HG02840 (cell line): ENCODE measurements around the gene HIBCH.
"Not testable (repeated sequence)": the region's sequence is repeated elsewhere in the genome, so short reads cannot be mapped to it uniquely, and the experiment has no call there.

Source experiments
- ATAC-seq: cut with Tn5 transposase; IDR thresholded peaks from one replicate; pipeline ENCODE4 v1.9.1; 2021; ENCODE audit warnings: mild to moderate bottlenecking, moderate library complexity, moderate number of reproducible peaks; ENCODE audit not compliant: unreplicated experiment, low FRiP score

Gene HIBCH

GRCh38 chr2:190343089-190343535, 23.5 kb upstream of the HIBCH start:
- peak; percentile 31 for ATAC-seq

- ATAC-seq, result no peak
Measured at GRCh38 chr2:190342611-190343010, 23.0 kb upstream of the HIBCH start.

- ATAC-seq, result no peak
Measured at GRCh38 chr2:190340369-190340768, 20.7 kb upstream of the HIBCH start.

- ATAC-seq, result no peak
Measured at GRCh38 chr2:190339394-190339793, 19.8 kb upstream of the HIBCH start.

- no peak for ATAC-seq
Measured at GRCh38 chr2:190338453-190338852, 18.8 kb upstream of the HIBCH start.

GRCh38 chr2:190336420-190336819, 16.8 kb upstream of the HIBCH start:
- ATAC-seq, result no peak

GRCh38 chr2:190335584-190335983, 16.0 kb upstream of the HIBCH start:
- not testable (repeated sequence) for ATAC-seq

GRCh38 chr2:190335225-190335559, 15.6 kb upstream of the HIBCH start:
- no peak for ATAC-seq

- no peak for ATAC-seq
Measured at GRCh38 chr2:190334479-190335224, 15.0 kb upstream of the HIBCH start.

- ATAC-seq, result no peak
Measured at GRCh38 chr2:190333928-190334327, 14.3 kb upstream of the HIBCH start.

- no peak for ATAC-seq
Measured at GRCh38 chr2:190333395-190333794, 13.8 kb upstream of the HIBCH start.

- ATAC-seq, result no peak
Measured at GRCh38 chr2:190328573-190329147, 9.0 kb upstream of the HIBCH start.

- no peak for ATAC-seq
Measured at GRCh38 chr2:190327867-190328572, 8.4 kb upstream of the HIBCH start.

GRCh38 chr2:190325588-190325987, 6.0 kb upstream of the HIBCH start:
- ATAC-seq, result no peak

- ATAC-seq, result no peak
Measured at GRCh38 chr2:190323406-190323805, 3.8 kb upstream of the HIBCH start.

GRCh38 chr2:190320696-190321095, 1.1 kb upstream of the HIBCH start:
- ATAC-seq, result no peak

- ATAC-seq, result peak; percentile 28
Measured at GRCh38 chr2:190318931-190319554, 583 bp downstream of the HIBCH start.

GRCh38 chr2:190318514-190318913, 1.1 kb downstream of the HIBCH start:
- no peak for ATAC-seq

GRCh38 chr2:190315273-190315672, 4.4 kb downstream of the HIBCH start:
- ATAC-seq, result no peak

GRCh38 chr2:190313880-190314279, 5.7 kb downstream of the HIBCH start:
- no peak for ATAC-seq

GRCh38 chr2:190312635-190313025, 7.0 kb downstream of the HIBCH start:
- ATAC-seq, result not testable (repeated sequence)
